CD4-positive, alpha-beta T cell treated with Interleukin-15 for 1 hour (primary cell): ENCODE measurements around the gene C6orf141.

Experiments
- DNase-seq: peaks from one replicate; pipeline ENCODE4 v3.0.0-alpha.2; 2020

C6orf141 gene

GRCh38 chr6:49550492-49551077 is at the start of gene C6orf141:
TSS of gene C6orf141 (plus strand) at chr6:49550668. CDS start at chr6:49550793, 125 bp downstream.
- DNase-seq, result no peak

- no peak for DNase-seq
Observed at GRCh38 chr6:49504666-49505065, 45.8 kb upstream of the C6orf141 start.

- DNase-seq, result no peak
Observed at GRCh38 chr6:49506569-49507111, 43.8 kb upstream of the C6orf141 start.

- DNase-seq, result no peak
Observed at GRCh38 chr6:49509342-49509741, 41.1 kb upstream of the C6orf141 start.

- no peak for DNase-seq
Observed at GRCh38 chr6:49513153-49513989, 37.1 kb upstream of the C6orf141 start.

- no peak for DNase-seq
Observed at GRCh38 chr6:49514571-49515484, 35.6 kb upstream of the C6orf141 start.

GRCh38 chr6:49515485-49516146 is 34.9 kb upstream of the C6orf141 start:
- DNase-seq, result no peak

GRCh38 chr6:49516147-49516505 is 34.3 kb upstream of the C6orf141 start:
- DNase-seq, result no peak

GRCh38 chr6:49517919-49518318 is 32.5 kb upstream of the C6orf141 start:
- no peak for DNase-seq

- DNase-seq, result no peak
Observed at GRCh38 chr6:49519660-49520059, 30.8 kb upstream of the C6orf141 start.

GRCh38 chr6:49522710-49523593 is 27.5 kb upstream of the C6orf141 start:
- no peak for DNase-seq

- DNase-seq, result no peak
Observed at GRCh38 chr6:49523901-49524300, 26.6 kb upstream of the C6orf141 start.

GRCh38 chr6:49524541-49524940 is 25.9 kb upstream of the C6orf141 start:
- no peak for DNase-seq

- DNase-seq, result no peak
Observed at GRCh38 chr6:49526598-49526997, 23.9 kb upstream of the C6orf141 start.

GRCh38 chr6:49527320-49527719 is 23.1 kb upstream of the C6orf141 start:
- no peak for DNase-seq

GRCh38 chr6:49528571-49528970 is 21.9 kb upstream of the C6orf141 start:
- no peak for DNase-seq

GRCh38 chr6:49530141-49530776 is 20.2 kb upstream of the C6orf141 start:
- DNase-seq, result no peak

- no peak for DNase-seq
Observed at GRCh38 chr6:49531774-49532569, 18.5 kb upstream of the C6orf141 start.

GRCh38 chr6:49535795-49536194 is 14.7 kb upstream of the C6orf141 start:
- no peak for DNase-seq

GRCh38 chr6:49539102-49539501 is 11.4 kb upstream of the C6orf141 start:
- no peak for DNase-seq
